Measurements from ENCODE around the gene MST1R. TPM values are rescaled to one million over a fixed set of nuclear protein-coding genes. Genes with fewer than 3 reads are reported as not detected.
"Not testable (repeated sequence)": the region's sequence is repeated elsewhere in the genome, so short reads cannot be mapped to it uniquely, and the experiment has no call there.

The MST1R gene
- total and polyA plus RNA-seq, 7 donors, result 1.2 to 106 (median 4.2) TPM

DNA sequence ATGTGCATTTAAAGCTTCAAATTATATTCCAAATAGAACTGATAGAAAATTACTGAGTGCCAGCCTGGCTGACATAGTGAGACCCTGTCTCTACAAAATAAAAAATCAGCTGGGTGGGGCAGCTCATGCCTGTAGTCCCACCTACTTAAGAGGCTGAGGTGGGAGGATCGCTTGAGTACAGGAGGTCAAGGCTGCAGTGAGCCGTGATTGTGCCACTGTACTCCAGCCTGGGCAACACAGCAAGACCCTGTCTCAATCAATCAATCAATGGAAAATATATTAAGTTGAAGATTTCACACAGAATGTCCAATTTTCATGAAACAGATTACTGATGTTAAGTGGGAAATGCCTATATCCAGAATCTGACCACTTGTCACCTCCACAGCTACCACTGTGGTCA, 21.8 kb upstream of the MST1R start:
- Histone ChIP-seq H3K27me3 (no peaks in the 10 kb centered on the region), H3K36me3 (no peaks in the 10 kb centered on the region), H3K4me3 (no peak overlapping the region), H3K9me3 (no peaks in the 10 kb centered on the region), H3K4me1 (peaks cover 0 to 21% (median 15%) of the 10 kb centered on the region in 4 donors), H3K27ac (no peak overlapping the region)
- WGBS, 2 donors, result 89 to 92% methylated on average over 2 of the region's 2 CpGs
- intact Hi-C loops (cut with DNase I), result loop anchor here (5.0 kb wide), 1 partner anchor 68 kb away; the partner anchor contains the start of gene TRAIP
- TF ChIP-seq EP300 (IDR thresholded peaks at IDR 0.05) (no peak), POLR2AphosphoS5 (IDR thresholded peaks at IDR 0.05) (no peak), POLR2A (IDR thresholded peaks at IDR 0.05) (no peak)
- TF ChIP-seq, protein P1, sequence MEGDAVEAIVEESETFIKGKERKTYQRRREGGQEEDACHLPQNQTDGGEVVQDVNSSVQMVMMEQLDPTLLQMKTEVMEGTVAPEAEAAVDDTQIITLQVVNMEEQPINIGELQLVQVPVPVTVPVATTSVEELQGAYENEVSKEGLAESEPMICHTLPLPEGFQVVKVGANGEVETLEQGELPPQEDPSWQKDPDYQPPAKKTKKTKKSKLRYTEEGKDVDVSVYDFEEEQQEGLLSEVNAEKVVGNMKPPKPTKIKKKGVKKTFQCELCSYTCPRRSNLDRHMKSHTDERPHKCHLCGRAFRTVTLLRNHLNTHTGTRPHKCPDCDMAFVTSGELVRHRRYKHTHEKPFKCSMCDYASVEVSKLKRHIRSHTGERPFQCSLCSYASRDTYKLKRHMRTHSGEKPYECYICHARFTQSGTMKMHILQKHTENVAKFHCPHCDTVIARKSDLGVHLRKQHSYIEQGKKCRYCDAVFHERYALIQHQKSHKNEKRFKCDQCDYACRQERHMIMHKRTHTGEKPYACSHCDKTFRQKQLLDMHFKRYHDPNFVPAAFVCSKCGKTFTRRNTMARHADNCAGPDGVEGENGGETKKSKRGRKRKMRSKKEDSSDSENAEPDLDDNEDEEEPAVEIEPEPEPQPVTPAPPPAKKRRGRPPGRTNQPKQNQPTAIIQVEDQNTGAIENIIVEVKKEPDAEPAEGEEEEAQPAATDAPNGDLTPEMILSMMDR (IDR thresholded peaks at IDR 0.05), result no peak
- no peak for DNase-seq

DNA sequence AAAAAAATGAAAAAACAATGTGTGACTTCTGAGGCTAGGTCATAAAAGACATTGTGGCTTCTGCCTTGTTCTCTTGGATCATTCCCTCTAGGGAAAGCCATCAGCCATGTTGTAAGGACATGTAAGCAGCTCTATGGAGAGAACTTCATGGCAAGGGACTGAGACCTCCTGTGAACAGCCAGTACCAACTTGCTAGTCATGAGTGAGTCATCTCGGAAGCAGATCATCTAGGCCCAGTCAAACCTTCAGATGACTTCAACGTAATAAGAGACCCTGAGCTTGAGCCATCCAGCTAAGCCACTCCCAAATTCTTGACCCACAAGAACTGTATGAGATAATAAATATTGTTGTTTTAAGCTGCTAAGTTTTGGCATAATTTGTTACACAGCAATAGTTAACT, 21.0 kb upstream of the MST1R start:
- H3K36me3 ChIP-seq, result no peaks in the 10 kb centered on the region
- intact Hi-C loops (cut with DNase I), result loop anchor here (5.0 kb wide), 1 partner anchor 67 kb away; the partner anchor contains the start of gene TRAIP
- no peak for DNase-seq
- WGBS, 2 donors, result 85 to 89% methylated on average over 2 of the region's 2 CpGs
- no peaks in the 10 kb centered on the region for H3K9me3 ChIP-seq
- TF ChIP-seq POLR2AphosphoS5 (IDR thresholded peaks at IDR 0.05) (no peak), POLR2A (IDR thresholded peaks at IDR 0.05) (no peak), EP300 (IDR thresholded peaks at IDR 0.05) (no peak)
- TF ChIP-seq, protein P1 (IDR thresholded peaks at IDR 0.05), result no peak
- H3K27me3 ChIP-seq, result no peaks in the 10 kb centered on the region
- H3K27ac ChIP-seq, result no peak overlapping the region
- H3K4me1 ChIP-seq, result peaks cover 0 to 15% (median 13%) of the 10 kb centered on the region in 4 donors
- H3K4me3 ChIP-seq, result no peak overlapping the region

DNA sequence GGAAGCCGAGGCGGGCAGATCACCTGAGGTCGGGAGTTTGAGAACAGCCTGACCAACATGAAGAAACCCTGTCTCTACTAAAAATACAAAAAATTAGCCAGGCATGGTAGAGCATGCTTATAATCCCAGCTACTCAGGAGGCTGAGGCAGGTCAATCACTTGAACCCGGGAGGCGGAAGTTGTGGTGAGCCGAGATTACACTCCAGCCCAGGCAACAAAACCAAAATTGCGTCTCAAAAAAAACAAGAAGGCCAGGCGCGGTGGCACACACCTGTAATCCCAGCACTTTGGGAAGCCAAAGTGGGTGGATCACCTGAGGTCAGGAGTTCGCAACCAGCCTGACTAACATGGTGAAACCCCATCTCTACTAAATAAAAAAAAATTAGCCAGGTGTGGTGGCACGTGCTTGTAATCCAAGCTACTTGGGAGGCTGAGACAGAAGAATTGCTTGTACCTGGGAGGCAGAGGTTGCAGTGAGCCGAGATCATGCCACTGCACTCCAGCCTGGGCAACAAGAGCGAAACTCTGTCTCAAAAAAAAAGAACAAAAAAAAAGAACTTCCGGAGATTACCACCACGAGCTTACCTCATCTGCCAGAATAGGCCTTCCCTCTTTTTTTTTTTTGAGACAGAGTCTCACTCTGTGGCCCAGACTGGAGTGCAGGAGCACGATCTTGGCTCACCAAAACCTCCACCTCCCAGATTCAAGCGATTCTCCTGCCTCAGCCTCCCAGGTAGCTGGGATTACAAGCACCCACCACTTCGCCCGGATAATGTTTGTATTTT, 14.3 kb upstream of the MST1R start:
- H3K4me3 ChIP-seq; H3K27ac ChIP-seq; H3K27me3 ChIP-seq; intact Hi-C loops (cut with DNase I); H3K36me3 ChIP-seq; H3K4me1 ChIP-seq; DNase-seq; H3K9me3 ChIP-seq: not testable (repeated sequence)
- 92 to 95% methylated on average over 19 of the region's 19 CpGs for WGBS, 2 donors

- Histone ChIP-seq H3K4me1 (no peaks in the 10 kb centered on the region), H3K36me3 (peaks cover 0 to 16% (median 2%) of the 10 kb centered on the region in 4 donors), H3K9me3 (no peaks in the 10 kb centered on the region), H3K4me3 (no peak overlapping the region), H3K27me3 (no peaks in the 10 kb centered on the region), H3K27ac (no peak overlapping the region)
- WGBS, 2 donors, result 94 to 96% methylated on average over 5 of the region's 5 CpGs
- TF ChIP-seq, protein P1 (IDR thresholded peaks at IDR 0.05), result no peak
- no peak for TF ChIP-seq EP300 (IDR thresholded peaks at IDR 0.05)
- TF ChIP-seq POLR2AphosphoS5 (IDR thresholded peaks at IDR 0.05), result no peak
- TF ChIP-seq POLR2A (IDR thresholded peaks at IDR 0.05), result no peak
- DNase-seq, result no peak
- intact Hi-C loops (cut with DNase I), result no loop called here
These were observed 13.0 kb upstream of the MST1R start for GRCh38 chr3:49916686-49917085.

DNA sequence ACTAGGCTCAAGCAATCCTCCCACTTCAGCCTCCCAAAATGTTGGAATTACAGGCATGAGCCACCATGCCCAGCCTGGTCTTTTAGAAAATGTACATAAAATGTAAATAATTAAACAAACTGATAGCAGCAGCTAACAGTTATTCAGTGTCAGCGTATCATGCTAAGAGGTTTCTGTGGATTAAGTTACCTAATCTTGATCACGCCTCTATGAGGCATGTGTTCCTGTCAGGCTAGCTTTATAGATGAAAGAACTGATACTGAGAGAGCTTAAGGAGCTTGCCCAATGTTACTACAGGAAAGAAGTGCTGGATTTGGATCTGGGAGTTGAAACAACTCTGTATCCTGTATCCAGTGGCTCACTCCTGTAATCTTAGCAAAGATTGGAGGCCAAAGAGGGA, 11.2 kb upstream of the MST1R start:
- Histone ChIP-seq H3K27me3 (no peaks in the 10 kb centered on the region), H3K4me3 (no peak overlapping the region), H3K27ac (no peak overlapping the region), H3K36me3 (peaks cover 0 to 30% (median 12%) of the 10 kb centered on the region in 4 donors), H3K9me3 (no peaks in the 10 kb centered on the region), H3K4me1 (no peaks in the 10 kb centered on the region)
- TF ChIP-seq, protein P1 (IDR thresholded peaks at IDR 0.05), result no peak
- no peak for TF ChIP-seq POLR2A (IDR thresholded peaks at IDR 0.05)
- no peak for TF ChIP-seq POLR2AphosphoS5 (IDR thresholded peaks at IDR 0.05)
- TF ChIP-seq EP300 (IDR thresholded peaks at IDR 0.05), result no peak
- intact Hi-C loops (cut with DNase I), result no loop called here
- WGBS, 2 donors, result 33 to 72% methylated on average over 2 of the region's 2 CpGs
- no peak for DNase-seq

Data from sigmoid colon (tissue), 7 donors.